ENCODE measurements around the gene PTGS1.

Gene PTGS1

DNA sequence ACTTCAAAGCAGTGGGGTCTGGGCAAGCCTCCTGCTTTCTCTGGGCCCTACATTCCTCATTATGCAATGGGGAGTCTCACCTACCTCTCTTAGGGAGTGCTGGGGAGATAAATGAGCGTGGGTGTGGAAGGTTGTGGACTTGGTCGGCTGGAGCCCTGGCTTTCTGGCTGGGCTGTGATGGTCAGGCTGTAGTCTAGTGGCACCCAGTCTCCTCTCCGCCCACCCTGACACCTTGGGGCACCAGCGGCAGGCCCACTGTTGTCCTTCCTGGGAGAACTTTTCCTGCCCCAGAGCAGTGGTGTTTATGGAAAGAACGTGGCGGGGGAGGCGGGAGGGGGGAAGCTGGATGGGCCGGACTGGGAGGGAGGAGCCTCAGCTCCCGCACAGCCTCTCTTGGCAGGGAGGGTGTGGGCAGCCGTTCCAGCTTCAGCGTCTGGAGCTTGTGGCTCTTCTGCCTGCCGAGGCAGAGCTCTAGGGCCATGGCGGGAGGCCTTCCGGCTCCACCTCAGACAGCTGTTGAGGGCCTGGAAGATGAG, 4.1 kb downstream of the PTGS1 start:
- peak; percentile 82 for DNase-seq (ENCODE audit: low spot score)

DNA sequence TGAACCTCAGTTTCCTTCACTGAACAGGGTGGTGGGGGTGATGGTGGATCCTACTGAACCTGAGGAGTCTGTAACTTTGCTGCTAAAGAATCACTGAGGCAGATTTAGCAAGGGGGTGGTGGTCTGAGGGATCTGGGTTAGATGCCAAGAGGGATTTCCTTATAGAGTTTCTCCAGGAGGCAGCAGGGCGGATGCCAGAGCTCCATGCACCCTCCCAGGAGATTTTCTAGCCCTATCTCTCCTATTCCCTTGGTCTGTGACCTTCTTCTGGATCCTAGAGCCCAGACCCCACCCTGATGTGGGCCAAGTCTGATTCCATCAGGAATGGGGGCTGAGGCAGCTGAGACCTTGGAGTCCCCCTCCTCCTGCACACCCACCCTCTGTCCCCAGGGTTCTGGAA, 6.0 kb downstream of the PTGS1 start:
- DNase-seq (ENCODE audit: low spot score), result no peak

DNA sequence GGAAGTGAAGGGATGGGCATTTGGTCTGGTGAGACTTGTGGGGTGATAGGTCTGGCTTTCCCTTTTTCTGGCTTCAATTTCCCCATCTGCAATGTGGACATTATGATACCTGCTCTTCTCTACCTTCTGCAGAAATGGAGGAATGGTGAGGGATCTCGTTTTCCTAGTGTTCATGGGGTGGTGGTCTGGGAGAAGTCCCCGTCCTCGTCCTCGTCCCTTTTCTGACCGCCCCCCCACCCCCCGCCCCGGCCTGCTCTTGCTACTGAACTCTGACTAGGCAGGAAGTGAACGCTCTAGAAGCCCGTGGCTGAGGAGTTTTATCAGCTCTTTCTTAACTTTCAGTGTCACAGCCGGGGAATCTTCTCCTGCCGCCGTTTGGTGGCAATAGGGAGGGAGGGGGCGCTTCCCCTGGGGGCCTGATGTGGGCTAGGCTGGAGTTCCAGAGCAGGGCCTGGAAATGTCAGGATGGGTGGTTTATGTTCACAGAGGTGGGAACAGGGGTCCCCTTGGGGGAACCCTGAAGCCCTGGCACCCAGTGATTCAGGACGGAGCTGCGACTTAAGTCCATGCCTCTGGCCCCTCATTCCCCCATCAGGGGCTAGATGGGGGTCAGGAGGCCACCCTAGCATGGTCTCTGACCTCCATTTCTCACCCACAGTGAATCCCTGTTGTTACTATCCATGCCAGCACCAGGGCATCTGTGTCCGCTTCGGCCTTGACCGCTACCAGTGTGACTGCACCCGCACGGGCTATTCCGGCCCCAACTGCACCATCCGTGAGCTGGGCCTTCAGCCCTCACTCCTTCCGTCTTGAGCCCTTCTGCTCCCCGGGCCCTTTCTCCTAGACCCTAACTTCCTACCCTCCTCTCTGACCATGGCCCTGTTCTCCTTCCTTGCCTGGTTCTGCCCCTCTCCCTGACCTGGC, 6.7 kb downstream of the PTGS1 start:
- no peak for DNase-seq (ENCODE audit: low spot score)

DNA sequence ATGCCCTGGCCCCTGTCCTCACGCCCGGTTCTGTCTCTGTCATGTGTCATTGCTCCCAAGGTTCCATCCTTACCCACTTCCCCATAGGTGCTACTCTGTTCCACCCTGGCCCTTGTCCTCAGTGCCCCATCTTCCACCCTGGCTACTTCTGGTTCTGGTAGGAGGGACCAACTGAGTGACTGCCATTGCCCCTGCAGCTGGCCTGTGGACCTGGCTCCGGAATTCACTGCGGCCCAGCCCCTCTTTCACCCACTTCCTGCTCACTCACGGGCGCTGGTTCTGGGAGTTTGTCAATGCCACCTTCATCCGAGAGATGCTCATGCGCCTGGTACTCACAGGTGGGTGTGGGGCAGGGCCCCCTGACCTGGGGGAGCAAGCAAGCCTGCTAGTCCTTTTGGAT, 7.4 kb downstream of the PTGS1 start:
- DNase-seq (ENCODE audit: low spot score), result no peak

DNA sequence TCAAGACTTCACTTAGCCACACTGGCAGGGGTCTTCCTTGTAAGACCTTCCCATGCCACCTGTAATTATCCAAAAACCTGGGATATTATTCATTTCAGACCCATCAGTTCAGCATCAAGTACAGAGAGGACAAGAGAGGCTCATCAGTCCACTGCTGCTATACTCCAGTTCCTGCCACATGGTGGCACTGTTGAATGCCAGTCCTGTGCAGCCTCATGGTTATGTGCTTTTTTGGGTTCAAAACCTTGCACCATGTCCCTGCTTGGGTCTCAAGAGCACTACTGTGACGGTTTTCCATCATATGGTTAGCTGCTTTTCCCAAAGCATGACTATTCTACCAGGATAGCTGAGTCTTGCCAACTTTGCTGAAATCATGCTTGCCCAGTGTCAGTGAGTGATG, 8.5 kb downstream of the PTGS1 start:
- DNase-seq (ENCODE audit: low spot score), result no peak

DNA sequence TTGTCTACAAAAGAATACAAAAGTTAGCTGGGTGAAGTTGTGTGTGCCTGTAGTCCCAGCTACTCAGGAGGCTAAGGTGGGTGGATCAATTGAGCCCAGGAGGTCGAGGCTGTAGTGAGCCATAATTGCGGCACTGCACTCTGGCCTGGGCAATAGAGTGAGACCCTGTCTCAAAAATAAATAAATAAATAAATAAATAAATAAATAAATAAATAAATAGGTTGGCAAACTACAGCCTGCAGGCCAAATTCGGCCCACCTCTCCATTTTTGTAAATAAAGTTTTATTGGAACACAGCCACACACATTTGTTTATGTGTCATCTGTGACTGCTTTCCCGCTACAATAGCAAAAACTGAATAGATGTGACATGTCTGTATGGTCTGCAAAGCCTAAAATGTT, 9.5 kb downstream of the PTGS1 start:
- no peak for DNase-seq (ENCODE audit: low spot score)

DNA sequence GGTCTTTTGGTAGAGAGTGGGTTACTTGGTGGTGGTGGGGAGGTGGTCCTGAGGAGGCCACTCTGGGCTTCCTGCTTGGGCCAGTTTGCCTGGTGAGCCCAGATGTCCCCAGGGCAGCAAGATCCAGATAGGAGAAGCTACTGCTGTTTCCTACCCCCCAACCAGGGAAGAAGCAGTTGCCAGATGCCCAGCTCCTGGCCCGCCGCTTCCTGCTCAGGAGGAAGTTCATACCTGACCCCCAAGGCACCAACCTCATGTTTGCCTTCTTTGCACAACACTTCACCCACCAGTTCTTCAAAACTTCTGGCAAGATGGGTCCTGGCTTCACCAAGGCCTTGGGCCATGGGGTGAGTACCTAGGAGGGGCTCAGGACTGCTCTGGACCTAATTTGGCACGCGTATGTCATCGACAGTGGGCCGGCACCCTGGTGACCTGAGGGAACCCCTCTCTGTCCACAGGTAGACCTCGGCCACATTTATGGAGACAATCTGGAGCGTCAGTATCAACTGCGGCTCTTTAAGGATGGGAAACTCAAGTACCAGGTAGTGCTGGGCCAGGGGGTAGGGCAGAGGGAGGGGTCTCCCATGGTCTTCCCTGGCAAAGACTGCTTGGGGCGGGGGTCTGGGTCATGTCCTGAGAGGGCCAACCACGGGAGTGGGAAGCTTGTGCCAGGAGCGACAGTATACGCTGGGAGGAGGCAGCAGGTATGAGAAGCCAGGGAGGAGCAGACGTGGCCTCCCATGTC, 10.6 kb downstream of the PTGS1 start:
- no peak for DNase-seq (ENCODE audit: low spot score)

DNA sequence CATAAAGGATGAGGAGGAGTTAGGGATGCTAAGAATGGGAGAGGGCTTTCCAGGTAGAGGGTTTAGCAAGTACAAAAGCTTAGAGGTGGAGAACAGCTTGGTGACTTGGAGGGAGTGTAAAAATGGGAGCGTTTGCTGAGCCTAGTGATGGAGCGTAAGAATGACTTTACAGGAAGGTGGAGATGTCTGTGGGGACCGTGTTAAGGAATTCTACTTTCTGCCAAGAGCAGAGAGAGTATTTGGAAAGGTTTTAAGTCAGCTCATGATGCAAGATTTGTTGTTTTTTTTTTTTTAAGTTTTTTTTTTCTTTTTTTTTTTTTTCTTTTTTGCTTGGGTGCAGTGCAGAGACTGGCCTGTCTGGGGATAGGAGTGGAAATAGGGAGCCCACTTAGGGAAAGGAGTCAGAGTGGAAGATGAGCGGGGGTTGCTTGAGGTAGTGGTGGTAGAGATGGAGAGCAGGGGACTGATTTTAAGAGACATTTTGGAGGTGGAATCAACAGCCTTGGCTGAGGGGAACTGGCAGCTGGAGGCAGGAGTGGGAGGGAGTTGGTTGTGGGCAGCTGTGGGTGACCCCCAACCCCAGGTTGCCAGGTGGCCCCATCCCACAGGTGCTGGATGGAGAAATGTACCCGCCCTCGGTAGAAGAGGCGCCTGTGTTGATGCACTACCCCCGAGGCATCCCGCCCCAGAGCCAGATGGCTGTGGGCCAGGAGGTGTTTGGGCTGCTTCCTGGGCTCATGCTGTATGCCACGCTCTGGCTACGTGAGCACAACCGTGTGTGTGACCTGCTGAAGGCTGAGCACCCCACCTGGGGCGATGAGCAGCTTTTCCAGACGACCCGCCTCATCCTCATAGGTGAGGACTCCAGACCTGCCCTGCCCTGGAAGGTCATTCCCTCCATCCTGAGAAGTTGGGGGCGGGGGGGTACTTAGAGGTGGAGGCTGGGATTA, 12.4 kb downstream of the PTGS1 start:
- DNase-seq (ENCODE audit: low spot score), result no peak

DNA sequence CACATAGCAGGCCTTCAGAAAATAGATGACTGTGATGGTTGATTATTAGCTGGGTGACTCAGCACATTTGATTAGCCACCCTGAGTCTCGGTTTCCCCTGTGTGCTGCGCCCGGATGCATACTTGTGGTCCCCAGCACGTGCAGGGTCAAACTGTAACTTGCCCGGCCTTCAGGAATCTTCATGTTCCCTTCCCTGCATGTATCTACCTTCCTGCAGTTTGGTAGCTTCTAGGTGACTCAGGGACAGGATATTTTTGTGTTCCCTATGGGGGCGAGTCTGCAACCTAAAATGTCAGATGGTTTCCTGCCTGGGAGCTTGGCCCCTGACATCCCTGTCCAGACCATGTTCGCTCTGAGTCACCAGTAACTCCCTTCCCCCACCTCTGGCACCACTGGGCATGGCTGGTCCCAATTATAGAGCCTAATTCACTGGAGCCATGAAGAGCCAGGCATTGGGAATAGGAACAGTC, 13.2 kb downstream of the PTGS1 start:
- DNase-seq (ENCODE audit: low spot score), result no peak

DNA sequence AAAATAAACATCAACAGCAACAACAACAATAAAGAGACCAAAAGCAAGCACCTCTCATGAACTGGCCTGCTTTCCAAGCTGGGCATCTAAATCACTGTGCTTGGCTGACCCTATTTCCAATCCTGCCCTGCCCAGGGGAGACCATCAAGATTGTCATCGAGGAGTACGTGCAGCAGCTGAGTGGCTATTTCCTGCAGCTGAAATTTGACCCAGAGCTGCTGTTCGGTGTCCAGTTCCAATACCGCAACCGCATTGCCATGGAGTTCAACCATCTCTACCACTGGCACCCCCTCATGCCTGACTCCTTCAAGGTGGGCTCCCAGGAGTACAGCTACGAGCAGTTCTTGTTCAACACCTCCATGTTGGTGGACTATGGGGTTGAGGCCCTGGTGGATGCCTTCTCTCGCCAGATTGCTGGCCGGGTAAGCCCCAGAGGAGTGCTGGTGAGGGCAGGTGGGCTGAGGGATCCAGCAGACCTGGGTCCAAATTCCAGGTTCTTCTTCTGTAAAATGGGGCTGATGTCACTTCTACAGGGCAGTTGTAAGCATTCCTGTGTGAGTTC, 15.6 kb downstream of the PTGS1 start:
- DNase-seq (ENCODE audit: low spot score), result no peak

DNA sequence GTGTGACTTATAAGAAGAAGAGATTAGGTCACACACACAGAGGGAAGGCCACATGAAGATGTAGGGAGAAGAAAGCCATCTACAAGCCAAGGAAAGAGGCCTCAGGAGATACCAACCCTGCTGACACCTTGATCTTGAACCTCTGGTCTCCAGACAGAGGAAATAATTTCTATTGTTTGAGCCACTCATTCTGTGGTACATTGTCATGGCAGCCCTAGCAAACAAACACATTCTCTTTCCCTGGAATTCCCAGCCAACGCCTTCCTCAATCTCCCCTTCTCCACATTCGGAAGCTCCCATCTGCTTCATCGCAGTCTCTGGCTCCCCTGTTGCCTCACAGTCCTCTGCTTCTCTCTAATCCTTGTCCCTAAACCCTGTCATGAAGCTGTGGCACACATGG, 16.7 kb downstream of the PTGS1 start:
- DNase-seq (ENCODE audit: low spot score), result no peak

DNA sequence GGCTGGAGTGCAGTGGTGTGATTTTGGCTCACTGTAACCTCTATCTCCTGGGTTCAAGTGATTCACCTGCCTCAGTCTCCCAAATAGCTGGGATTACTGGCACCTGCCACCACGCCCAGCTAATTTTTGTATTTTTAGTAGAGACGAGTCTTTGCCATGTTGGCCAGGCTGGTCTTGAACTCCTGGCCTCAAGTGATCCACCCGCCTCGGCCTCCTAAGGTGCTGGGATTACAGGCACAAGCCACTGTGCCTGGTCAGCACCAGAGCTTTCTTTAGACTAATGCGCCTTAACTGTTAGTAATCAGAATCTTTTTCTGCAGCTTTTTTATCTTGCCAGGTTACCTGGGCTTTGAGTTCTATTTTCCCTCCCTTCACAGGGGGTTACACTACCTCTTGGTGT, 18.4 kb downstream of the PTGS1 start:
- DNase-seq (ENCODE audit: low spot score), result no peak

DNA sequence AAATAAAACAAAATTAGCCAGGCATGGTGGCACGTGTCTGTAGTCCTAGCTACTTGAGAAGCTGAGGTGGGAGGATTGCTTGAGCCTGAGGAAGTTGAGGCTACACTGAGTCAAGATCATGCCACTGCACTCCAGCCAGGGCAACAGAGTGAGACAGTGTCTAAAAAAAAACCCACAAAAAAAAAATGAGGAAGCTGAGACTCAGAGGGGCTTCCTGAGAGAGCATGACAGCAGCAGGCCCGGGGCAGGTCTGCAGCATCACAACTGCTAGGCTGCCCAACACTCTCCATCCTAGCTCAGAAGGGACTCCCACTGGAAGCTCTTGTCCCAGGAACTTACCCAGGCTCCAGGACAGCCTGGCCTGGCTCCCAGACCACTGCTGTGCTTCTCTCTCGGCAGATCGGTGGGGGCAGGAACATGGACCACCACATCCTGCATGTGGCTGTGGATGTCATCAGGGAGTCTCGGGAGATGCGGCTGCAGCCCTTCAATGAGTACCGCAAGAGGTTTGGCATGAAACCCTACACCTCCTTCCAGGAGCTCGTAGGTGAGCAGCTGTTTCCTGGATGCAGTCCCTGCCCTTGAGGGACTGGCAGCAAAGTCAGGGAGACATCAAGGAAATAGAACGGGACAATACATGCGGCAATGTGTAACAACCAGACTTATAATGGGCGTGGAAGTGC, 19.1 kb downstream of the PTGS1 start:
- no peak for DNase-seq (ENCODE audit: low spot score)

DNA sequence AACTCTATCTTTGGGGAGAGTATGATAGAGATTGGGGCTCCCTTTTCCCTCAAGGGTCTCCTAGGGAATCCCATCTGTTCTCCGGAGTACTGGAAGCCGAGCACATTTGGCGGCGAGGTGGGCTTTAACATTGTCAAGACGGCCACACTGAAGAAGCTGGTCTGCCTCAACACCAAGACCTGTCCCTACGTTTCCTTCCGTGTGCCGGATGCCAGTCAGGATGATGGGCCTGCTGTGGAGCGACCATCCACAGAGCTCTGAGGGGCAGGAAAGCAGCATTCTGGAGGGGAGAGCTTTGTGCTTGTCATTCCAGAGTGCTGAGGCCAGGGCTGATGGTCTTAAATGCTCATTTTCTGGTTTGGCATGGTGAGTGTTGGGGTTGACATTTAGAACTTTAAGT, 21.5 kb downstream of the PTGS1 start:
- DNase-seq (ENCODE audit: low spot score), result no peak

DNA sequence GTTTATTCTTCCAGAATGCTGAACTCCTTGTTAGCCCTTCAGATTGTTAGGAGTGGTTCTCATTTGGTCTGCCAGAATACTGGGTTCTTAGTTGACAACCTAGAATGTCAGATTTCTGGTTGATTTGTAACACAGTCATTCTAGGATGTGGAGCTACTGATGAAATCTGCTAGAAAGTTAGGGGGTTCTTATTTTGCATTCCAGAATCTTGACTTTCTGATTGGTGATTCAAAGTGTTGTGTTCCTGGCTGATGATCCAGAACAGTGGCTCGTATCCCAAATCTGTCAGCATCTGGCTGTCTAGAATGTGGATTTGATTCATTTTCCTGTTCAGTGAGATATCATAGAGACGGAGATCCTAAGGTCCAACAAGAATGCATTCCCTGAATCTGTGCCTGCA, 21.9 kb downstream of the PTGS1 start:
- DNase-seq (ENCODE audit: low spot score), result no peak

DNA sequence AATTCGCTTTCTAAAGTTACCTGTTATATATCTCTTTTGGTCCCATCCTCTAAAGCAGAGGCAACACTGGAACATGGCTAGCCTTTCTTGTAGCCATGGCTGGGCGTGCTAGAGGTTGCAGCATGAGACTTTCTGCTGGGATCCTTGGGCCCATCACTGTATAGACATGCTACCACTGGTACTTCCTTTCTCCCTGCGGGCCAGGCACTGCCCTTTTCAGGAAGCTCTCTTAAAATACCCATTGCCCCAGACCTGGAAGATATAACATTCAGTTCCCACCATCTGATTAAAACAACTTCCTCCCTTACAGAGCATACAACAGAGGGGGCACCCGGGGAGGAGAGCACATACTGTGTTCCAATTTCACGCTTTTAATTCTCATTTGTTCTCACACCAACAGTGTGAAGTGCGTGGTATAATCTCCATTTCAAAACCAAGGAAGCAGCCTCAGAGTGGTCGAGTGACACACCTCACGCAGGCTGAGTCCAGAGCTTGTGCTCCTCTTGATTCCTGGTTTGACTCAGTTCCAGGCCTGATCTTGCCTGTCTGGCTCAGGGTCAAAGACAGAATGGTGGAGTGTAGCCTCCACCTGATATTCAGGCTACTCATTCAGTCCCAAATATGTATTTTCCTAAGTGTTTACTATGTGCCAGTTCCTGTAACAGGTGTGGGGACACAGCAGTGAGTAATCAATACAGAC, 22.6 kb downstream of the PTGS1 start:
- no peak for DNase-seq (ENCODE audit: low spot score)

DNA sequence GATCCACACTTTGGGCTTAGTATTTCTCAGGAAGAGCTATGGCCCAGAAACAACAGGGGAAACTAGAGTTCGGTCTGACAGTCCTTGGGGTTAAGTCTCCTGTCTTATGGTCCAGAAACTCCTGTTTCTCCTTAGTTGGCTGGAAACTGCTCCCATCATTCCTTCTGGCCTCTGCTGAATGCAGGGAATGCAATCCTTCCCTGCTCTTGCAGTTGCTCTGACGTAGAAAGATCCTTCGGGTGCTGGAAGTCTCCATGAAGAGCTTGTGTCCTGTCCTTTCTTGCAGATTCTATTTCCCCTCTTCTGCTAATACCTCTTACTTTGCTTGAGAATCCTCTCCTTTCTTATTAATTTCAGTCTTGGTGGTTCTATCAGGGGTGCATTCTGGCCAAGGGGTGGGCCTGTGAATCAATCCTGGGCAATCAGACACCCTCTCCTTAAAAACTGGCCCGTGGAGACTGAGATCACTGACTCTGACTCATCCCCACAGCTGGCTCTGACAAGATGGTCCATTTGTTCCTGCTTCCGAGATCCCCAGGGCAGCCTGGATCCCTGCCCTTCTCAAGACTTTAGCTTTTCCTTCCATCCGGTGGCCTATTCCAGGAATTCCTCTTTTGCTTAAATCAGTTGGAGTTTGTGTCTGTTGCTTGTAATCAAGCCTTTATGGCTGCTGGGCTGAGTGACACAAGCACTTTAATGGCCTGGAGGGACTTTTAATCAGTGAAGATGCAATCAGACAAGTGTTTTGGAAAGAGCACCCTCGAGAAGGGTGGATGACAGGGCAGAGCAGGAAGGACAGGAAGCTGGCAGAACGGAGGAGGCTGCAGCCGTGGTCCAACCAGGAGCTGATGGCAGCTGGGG, 23.7 kb downstream of the PTGS1 start:
- DNase-seq (ENCODE audit: low spot score), result no peak

DNA sequence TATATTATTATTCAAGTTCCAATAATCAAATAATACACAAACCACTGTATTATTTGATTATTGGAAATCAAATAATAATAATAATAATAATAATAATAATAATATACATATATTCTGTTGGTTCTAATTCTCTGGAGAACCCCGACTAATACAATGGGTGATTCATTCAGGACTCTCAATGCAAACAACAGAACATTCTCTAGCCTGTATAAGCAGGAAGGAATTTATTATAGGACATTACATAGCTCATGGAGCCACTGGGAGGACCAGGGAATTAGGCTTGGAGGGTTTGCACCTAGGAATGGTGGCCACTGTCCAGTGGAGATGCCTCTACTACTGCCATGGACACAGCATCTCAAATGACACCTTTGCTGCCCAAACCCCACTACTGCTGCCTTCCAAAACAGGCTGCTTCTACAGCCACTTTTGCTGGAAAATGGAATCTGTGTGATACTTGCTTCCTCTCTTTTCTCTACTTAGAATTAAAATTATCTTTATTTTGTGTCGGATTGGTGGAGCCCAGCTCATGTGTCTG, 25.9 kb downstream of the PTGS1 start:
- DNase-seq (ENCODE audit: low spot score), result no peak

DNA sequence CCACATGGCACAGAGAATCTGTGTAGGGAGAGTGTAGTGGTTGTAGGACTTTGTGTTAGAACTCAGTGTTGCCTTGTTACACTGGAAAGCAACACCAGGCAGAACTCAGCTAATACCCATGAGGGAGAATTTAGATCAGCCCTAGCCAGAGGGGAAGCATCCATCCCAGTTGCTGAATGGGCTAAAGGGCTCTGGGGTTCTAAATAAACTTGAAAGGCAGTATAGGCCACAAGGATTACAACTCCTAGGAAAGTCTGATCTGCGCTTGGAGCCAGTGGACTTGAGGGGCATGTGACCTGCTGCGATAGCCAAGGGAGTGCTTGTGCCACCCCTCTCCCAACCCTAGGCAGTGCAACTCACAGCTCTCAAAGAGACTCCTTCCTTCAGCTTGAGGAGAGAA, 26.9 kb downstream of the PTGS1 start:
- DNase-seq (ENCODE audit: low spot score), result no peak

All from left forelimb (tissue), 1 donor.